GM18517 (cell line): Measurements from ENCODE around the gene CLTCL1.
"Not testable (repeated sequence)": the region's sequence is repeated elsewhere in the genome, so short reads cannot be mapped to it uniquely, and the experiment has no call there.

ENCODE experiments used
- ATAC-seq: cut with Tn5 transposase; IDR thresholded peaks from one replicate; pipeline ENCODE4 v1.9.1; 2021; ENCODE audit warnings: mild to moderate bottlenecking, moderate library complexity; ENCODE audit not compliant: unreplicated experiment

CLTCL1 gene

GRCh38 chr22:19291580-19292457 is at the start of gene CLTCL1:
Gene CLTCL1 (minus strand): TSS chr22:19291719. CDS start chr22:19291641, 78 bp downstream.
- ATAC-seq = no peak

GRCh38 chr22:19337137-19337536 is 45.6 kb upstream of the CLTCL1 start:
- ATAC-seq = no peak

DNA sequence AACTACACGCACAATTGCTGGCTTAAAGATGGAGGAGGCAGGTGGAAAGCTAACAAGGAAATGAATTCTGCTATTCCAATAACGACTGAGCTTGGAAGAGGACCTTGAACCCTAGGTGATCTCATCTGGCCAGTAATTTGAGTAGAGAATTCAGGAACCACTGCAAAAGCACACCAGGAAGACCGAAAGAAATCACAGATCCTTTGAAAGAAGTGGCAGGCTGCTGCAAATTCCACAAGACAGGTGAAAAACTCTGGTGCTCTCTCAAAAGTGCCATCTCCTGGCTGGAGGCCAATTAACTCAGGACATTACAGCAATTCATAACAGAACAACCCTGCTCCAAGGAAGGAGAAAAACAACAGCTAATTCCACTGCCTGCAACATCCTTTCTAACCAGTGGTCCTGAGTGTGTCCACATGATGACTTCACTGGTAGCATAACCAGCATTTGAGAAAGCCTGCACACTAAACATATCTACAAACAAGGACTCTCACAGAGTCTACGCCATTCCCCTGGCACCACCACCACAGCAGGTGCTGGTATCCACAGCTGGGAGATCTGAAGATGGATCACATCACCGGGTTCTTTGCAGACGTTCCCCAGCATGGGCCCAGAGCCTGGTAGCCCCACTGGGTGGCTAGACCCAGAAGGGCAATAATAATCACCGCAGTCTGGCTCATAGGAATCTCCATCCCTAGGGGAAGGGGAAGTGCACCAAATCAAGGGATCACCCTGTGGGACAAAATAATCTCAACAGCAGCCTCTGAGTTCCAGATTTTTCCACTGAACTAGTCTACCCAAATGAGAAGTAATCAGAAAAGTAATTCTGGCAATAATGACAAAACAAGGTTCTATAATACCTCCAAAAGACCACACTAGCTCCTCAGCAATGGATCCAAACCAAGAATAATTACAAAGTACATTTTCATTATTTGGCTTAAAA is 44.9 kb upstream of the CLTCL1 start:
- ATAC-seq = no peak

GRCh38 chr22:19331975-19332374 is 40.5 kb upstream of the CLTCL1 start:
- ATAC-seq = no peak

- ATAC-seq = no peak
Measured at GRCh38 chr22:19331474-19331873, 40.0 kb upstream of the CLTCL1 start.

- ATAC-seq = no peak
Measured at GRCh38 chr22:19330865-19331418, 39.4 kb upstream of the CLTCL1 start.

DNA sequence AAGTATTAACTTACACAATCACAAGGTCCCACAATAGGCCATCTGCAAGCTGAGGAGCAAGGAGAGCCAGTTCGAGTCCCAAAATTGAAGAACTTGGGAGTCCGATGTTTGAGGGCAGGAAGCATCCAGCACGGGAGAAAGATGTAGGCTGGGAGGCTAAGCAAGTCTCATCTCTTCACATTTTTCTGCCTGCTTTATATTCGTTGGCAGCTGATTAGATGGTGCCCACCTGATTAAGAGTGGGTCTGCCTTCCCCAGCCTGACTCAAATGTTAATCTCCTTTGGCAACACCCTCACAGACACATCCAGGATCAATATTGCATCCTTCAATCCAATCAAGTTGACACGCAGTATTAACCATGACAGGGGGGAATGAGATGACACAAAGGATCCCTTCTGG is 38.7 kb upstream of the CLTCL1 start:
- ATAC-seq = not testable (repeated sequence)

DNA sequence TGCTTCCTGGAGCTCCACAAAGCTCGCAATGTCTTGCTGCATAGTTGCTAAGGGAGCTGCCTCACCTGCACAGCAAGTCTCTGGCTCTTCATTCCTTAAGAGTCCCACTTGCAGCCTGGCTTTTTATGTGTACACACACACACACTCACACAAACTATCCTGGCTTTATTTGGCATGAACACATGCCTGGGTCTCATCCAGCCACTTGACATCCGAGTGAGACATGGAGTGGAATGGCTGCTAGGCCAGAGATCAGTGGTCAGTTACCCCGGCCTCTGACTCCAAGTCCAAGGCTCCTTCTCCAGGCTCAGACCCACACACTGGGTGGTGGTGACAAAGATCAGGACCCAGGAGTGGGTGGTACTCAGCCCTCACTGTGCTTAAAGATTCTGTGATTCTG is 37.9 kb upstream of the CLTCL1 start:
- no peak for ATAC-seq

GRCh38 chr22:19325296-19325948 is 33.9 kb upstream of the CLTCL1 start:
- no peak for ATAC-seq

- ATAC-seq = not testable (repeated sequence)
Measured at GRCh38 chr22:19323420-19323819, 31.9 kb upstream of the CLTCL1 start.

DNA sequence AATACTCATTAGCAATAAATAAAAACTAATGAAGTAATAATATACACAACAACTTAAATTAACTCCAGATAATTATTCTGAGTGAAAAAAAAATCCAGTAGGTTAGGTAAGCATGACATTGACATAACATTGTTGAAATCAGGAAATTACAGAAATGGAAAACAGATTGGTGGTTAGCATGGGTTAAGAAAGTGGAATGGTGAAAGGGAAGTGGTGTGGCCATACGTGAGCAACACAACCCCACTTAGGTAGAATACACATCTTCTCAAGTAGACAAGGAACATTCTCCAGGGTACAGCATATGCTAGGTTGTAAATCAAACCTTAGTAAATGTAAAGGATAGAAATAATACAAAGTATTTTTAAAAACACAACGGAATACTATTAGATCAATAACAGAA is 30.2 kb upstream of the CLTCL1 start:
- no peak for ATAC-seq

- ATAC-seq = not testable (repeated sequence)
Measured at GRCh38 chr22:19320136-19320535, 28.6 kb upstream of the CLTCL1 start.

DNA sequence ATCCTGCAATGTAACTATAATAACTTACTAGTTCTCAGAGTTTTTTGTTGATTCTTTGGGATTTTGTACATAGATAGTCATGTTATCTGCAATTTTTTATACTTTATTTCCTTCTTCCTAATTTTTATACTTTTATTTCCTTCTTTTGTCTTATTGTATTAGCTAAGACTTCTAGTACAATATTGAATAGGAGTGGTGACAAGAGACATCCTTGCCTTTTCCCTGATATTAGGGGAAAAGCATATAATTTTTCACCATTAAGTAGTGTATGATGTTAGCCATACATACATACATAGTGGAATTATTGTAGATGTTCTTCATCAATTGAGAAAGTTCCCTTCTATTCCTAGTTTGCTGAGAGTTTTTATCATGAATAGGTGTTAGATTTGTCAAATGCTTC is 27.8 kb upstream of the CLTCL1 start:
- ATAC-seq = no peak

DNA sequence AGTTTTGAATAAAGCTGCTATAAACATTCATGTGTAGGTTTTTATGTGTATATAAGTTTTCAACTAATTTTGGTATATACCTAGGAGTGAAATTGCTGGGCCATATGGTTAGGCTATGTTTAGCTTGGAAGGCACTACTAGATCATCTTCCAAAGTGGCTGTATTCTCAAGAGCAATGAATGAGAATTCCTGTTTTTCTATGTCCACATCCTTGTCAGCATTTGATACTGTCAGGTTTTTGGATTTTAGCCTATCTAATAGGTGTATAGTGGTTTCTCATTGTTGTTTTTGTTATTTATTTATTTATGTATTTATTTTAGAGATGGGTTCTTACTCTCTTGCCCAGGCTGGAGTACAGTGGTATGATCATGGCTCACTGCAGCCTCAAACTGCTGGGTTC is 26.3 kb upstream of the CLTCL1 start:
- ATAC-seq = no peak

DNA sequence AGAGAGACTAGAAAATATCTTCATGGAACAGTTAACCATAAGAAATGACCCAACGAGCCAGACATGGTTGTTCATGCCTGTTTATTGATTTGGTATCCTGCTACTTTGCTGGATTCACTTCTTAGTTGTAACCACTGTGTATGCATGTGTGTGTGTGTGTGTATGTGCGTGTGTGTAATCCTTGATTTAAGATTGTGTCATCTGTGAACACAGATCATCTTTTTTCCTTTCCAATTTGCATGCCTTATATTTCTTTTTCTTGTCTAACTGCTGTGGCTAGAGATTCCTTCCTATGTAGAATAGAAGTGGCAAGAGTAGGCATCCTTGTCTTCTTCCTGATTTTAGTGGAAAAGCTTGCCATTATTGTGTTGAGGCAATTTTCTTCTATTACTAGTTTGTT is 16.4 kb upstream of the CLTCL1 start:
- no peak for ATAC-seq

GRCh38 chr22:19306535-19306934 is 15.0 kb upstream of the CLTCL1 start:
- ATAC-seq = not testable (repeated sequence)

DNA sequence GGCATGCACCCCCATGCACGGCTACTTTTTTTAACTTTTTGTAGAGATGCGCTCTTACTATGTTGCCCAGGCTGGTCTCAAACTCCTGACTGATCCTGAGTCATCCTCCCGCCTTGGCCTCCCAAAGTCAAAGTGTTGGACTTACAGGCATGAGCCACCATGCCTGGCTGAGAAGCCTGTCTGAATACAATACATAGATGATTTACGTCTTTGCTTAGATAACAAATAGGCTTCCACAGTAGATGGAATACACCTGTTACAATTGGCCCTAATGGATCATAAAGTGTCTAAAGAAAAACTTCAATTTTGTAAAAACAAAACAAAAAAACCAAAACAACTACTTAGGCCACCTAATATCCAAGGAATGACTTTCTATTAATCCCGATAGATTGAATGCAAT is 13.0 kb upstream of the CLTCL1 start:
- ATAC-seq = no peak

- ATAC-seq = no peak
Measured at GRCh38 chr22:19303785-19304184, 12.3 kb upstream of the CLTCL1 start.

DNA sequence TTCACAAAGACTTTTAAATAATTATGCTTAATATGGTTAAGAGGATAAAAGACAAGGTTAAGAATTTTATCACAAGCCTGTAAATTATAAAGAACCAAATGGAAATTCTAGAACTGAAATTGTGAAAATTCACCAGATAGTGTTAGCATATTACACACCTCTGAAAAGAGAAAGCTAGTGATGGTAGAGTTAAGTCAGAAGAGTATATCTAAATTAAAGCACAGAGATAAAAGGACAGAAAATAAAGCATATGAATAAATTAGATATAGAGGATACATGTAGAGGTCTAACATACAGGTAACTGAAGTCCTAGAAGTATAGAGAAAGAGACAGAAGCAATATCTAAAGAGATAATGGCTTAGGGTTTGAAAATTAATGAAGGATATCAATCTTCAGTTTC is 4.2 kb upstream of the CLTCL1 start:
- no peak for ATAC-seq

GRCh38 chr22:19292458-19293230 is 1.1 kb upstream of the CLTCL1 start:
- ATAC-seq = no peak
